Central memory CD8-positive, alpha-beta T cell (primary cell): ENCODE measurements around the gene ICAM5.
A peak's percentile ranks its signal among the peaks of the same experiment; 100 is the strongest.

ENCODE experiments used
- ATAC-seq: fragments of 150-1000 bp; cut with Tn5 transposase; replicated peaks from 2 replicates; pipeline ENCODE4 v1.10.0; 2022; ENCODE audit warnings: mild to moderate bottlenecking, moderate FRiP score, moderate number of reproducible peaks; ENCODE audit not compliant: poor library complexity, severe bottlenecking; ENCODE audit errors: extremely low read depth
- DNase-seq, 2 donors: peaks; one replicate each; pipeline ENCODE4 v3.0.0; 2021; ENCODE audit warnings: low spot score in 2 of 2
- H3K27ac Mint-ChIP-seq: one replicate; pipeline ENCODE4 v1.8.0; 2022; ENCODE audit warnings: low read depth, mild to moderate bottlenecking, moderate library complexity, mixed read lengths
- H3K27me3 Mint-ChIP-seq: one replicate; pipeline ENCODE4 v1.8.0; 2022; ENCODE audit warnings: mixed read lengths
- H3K36me3 Mint-ChIP-seq: one replicate; pipeline ENCODE4 v1.8.0; 2022; ENCODE audit warnings: mild to moderate bottlenecking, moderate library complexity, mixed read lengths; ENCODE audit not compliant: insufficient read depth
- H3K4me1 Mint-ChIP-seq: one replicate; pipeline ENCODE4 v1.8.0; 2022; ENCODE audit warnings: mixed read lengths
- H3K4me3 Mint-ChIP-seq: one replicate; pipeline ENCODE4 v1.8.0; 2022; ENCODE audit warnings: mild to moderate bottlenecking, moderate library complexity, mixed read lengths
- H3K9me3 Mint-ChIP-seq: one replicate; pipeline ENCODE4 v1.8.0; 2022; ENCODE audit warnings: mixed read lengths

ICAM5 gene

DNA sequence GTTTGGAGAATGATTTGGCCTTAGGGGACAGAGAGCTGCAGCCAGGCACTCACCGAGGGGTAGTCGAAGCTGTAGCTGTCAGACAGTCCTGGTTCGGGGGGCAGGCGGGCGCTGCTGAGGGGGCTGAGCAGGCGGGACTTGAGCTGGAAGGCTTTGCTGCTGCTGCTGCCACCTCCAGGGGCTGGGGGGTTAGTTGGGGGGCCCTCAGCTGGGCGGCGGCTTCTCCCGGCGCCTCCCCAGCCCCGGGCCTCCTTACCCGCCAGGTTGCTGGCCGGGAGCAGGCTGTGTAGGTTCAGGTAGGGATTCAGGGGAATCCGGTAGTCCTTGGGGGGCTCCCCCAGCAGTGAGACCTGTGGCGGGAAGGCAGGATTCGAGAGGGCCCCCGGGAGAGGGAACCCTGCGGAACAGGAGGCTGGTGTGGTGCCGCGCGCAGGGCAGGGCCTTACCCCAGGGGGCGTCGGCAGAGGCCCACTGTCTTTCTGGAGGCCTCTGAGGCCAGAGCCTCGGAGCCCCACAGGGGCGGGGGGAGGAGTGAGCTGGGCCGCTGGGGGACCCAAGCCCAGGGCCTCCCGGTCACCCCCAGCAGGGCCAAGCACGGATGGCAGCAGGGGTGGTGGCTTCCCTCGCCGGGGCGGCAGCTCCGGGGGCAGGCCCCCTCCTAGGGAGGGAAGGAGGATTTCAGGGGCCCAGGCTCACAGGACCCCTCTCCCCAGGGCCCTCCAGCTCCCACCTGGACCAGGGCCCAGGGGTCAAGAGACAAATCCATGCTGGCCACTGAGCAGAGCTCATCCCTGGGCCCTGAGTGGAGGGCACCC is 31.1 kb downstream of the ICAM5 start:
- Mint-ChIP-seq H3K4me3 (no peak overlapping the region), H3K27ac (no peak overlapping the region), H3K27me3 (no peaks in the 10 kb centered on the region), H3K4me1 (peaks cover 6% of the 10 kb centered on the region), H3K36me3 (peaks cover 30% of the 10 kb centered on the region), H3K9me3 (no peaks in the 10 kb centered on the region)
- ATAC-seq = no peak
- DNase-seq = no peak

GRCh38 chr19:10321417-10321797 is 31.7 kb downstream of the ICAM5 start:
- DNase-seq (no peak), ATAC-seq (no peak)
- Mint-ChIP-seq H3K4me3 (no peak overlapping the region), H3K4me1 (no peaks in the 10 kb centered on the region), H3K9me3 (no peaks in the 10 kb centered on the region), H3K27me3 (no peaks in the 10 kb centered on the region), H3K36me3 (peaks cover 33% of the 10 kb centered on the region), H3K27ac (peak overlapping the region; percentile 2)

GRCh38 chr19:10321874-10322835 is 32.4 kb downstream of the ICAM5 start:
- Mint-ChIP-seq H3K36me3 (peaks cover 35% of the 10 kb centered on the region), H3K9me3 (no peaks in the 10 kb centered on the region), H3K27ac (peak overlapping the region; percentile 2), H3K27me3 (no peaks in the 10 kb centered on the region), H3K4me3 (no peak overlapping the region), H3K4me1 (no peaks in the 10 kb centered on the region)
- no peak for ATAC-seq
- DNase-seq = no peak

DNA sequence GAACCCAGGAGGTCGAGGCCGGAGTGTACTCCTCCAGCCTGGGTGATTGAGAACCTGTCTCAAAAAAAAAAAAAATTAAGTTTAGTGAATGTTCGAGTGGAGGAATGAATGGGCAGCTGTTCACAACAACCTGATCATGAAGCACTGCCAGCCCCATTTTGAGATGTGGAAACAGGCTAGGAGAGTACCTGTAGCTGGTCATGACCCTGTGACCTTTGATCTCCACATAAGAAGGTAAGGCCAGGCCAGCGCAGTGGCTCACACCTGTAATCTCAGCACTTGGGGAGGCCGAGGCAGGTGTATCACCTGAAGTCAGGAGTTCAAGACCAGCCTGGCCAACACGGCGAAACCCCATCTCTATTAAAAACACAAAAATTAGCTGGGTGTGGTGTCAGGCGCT is 36.0 kb downstream of the ICAM5 start:
- Mint-ChIP-seq H3K27ac (no peak overlapping the region), H3K36me3 (peaks cover 38% of the 10 kb centered on the region), H3K9me3 (no peaks in the 10 kb centered on the region), H3K27me3 (no peaks in the 10 kb centered on the region), H3K4me1 (no peaks in the 10 kb centered on the region), H3K4me3 (no peak overlapping the region)
- DNase-seq (no peak), ATAC-seq (no peak)

DNA sequence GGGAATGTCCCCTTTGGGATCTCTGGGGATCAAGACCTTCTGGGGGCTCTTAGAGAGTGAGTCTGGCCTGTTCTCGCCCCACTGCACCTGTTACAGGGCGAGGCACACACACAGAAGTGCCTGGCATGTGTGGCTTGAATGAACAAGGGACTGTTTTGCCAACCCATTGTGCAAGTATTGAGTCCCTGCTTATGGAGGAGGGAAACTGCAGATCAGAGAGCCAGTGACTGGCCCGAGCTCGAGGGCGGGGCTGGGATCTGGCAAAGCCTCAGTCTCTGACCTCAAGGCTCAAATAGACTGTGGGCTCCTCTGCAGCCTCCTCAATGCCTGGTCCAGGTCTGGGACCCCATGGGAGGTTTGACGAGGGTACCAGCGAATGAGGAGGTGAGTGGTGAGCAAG is 38.0 kb downstream of the ICAM5 start:
- Mint-ChIP-seq H3K4me3 (no peak overlapping the region), H3K27ac (no peak overlapping the region), H3K27me3 (no peaks in the 10 kb centered on the region), H3K36me3 (peaks cover 41% of the 10 kb centered on the region), H3K4me1 (peaks cover 5% of the 10 kb centered on the region), H3K9me3 (no peaks in the 10 kb centered on the region)
- no peak for ATAC-seq
- DNase-seq = no peak

DNA sequence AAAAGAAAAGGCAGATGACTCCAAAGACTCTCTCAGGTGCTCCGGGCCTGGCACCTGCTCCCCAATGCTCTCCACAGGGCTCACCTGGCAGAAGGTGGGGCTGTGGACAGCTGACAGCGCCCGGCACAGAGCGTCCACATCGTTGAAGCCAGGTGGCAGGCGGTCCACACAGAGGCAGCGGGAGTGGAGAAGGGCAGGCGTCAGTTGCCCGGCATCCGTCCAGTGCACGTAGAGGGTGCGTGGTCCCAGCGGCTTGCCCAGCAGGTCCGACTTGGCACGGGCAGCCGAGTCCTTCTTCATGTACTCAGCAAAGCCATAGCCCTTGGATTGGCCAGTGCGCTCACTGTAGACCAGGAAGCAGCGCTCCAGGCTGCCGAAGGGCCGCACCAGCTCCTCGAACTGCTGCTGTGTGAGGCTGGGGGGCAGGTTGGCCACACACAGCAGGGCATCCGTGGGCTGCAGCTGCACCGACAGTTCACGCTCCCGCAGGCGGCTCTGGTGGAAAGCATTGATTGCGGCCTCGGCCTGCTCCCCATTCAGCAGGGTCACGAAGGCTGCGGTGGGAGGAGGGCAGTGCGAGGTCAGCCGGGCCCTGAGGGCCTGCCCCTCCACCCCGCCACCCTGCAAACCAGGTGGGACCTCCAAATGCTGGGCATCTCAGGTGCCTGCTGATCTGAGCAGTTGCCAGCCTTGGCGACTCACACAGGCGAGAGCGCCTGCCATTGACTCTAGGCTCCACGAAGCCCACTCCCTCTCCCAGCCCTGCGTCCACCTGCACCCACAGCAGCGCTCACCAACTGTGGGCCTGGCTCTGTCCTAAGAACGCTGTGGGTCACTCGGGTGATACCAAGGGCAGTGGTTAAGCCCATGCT is 39.0 kb downstream of the ICAM5 start:
- Mint-ChIP-seq H3K9me3 (no peaks in the 10 kb centered on the region), H3K4me3 (no peak overlapping the region), H3K36me3 (peaks cover 48% of the 10 kb centered on the region), H3K27ac (no peak overlapping the region), H3K4me1 (peaks cover 15% of the 10 kb centered on the region), H3K27me3 (no peaks in the 10 kb centered on the region)
- ATAC-seq (no peak), DNase-seq (no peak)

- ATAC-seq (no peak), DNase-seq (no peak)
- Mint-ChIP-seq H3K27me3 (no peaks in the 10 kb centered on the region), H3K4me1 (peaks cover 20% of the 10 kb centered on the region), H3K9me3 (no peaks in the 10 kb centered on the region), H3K36me3 (peaks cover 49% of the 10 kb centered on the region), H3K27ac (no peak overlapping the region), H3K4me3 (no peak overlapping the region)
Observed at GRCh38 chr19:10329555-10329954, 39.8 kb downstream of the ICAM5 start.

DNA sequence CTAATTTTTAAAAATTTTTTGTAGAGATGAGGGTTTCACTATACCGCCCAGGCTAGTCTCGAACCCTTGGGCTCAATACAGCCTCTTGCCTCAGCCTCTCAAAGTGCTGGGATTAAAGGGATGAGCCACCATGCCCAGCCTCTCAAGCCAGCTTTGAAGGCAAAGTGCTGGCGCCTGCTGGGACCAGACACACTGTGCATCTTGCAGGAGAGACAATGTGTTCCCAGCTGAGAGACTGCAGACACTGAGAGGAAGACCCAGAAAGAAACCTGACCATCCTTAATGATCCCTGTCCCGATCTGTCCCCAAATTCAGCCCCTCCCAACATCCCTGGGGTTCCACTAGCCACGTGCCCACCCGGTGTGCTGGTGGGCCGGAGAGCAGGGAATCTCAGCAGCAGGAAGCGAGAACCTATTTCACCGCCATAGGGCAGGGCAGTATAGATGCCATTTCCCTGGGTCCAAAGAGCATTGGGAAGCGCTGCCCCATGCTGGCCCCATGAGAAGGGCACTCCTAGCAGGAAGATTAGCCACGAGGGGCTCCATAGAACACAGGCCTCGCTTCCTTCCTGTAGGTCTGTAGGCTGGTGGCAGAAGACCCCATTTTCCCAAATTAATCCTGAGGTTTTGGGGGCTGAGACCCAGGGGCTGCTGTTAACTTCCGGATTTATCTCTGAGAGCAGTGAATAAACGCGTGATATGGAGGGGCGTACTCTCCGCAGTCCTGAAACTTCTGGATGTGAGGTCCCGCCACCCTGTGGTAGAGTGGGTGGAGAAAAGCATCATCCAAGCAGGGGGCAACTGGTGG is 42.6 kb downstream of the ICAM5 start:
- H3K27me3 Mint-ChIP-seq = no peaks in the 10 kb centered on the region
- ATAC-seq (peak; percentile 7), DNase-seq (no peak)
- H3K4me3 Mint-ChIP-seq = peak overlapping the region; percentile 94
- no peaks in the 10 kb centered on the region for H3K9me3 Mint-ChIP-seq
- peak overlapping the region; percentile 88 for H3K27ac Mint-ChIP-seq
- peaks cover 20% of the 10 kb centered on the region for H3K4me1 Mint-ChIP-seq
- peaks cover 40% of the 10 kb centered on the region for H3K36me3 Mint-ChIP-seq

DNA sequence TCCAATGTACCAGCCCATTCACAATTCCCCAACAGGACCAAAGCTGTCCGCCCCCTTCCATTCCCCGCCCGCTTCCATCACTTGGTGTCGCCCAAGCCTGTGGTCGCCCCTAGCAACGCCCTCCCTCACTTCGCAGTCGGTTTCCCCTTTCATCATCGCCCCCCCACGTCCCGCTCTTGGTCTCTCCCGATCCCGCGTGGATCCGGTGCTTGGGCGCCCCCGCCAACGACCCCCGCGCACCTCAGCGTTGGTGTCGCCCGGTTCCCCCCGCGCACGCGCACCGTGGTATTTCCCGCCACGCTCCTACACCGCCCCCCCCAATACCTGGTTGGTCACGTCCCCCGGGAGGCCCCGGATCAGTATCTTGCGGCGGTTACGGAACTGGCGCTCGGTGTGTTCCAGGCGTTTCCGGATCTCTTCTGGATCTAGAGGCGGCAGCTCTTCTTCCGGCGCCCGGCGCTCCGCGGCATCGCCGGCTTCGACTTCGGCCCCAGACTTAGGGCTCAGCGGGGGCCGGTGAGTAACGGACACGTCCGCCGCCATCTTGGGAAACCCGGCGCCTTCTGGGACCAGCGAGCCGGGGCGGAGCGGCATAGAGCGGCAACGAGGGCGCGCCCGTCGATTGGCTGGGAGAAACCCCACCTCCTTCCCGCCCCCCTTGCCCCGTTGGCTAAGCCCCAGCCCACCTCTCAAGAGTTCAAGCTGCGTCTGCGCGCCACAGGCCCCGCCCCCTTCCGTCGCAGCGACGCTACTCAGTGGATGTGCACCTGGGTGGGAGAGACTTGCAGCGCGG is 43.4 kb downstream of the ICAM5 start, which contains the start of gene RAVER1:
TSS of gene RAVER1 (minus strand) at position 565 of the 793 bp plus-strand sequence. CDS start at position 543, 22 bp downstream.
- ATAC-seq (peak; percentile 96), DNase-seq (peak; percentile 91 to 95)
- peaks cover 38% of the 10 kb centered on the region for H3K36me3 Mint-ChIP-seq
- H3K9me3 Mint-ChIP-seq = no peaks in the 10 kb centered on the region
- peaks cover 20% of the 10 kb centered on the region for H3K4me1 Mint-ChIP-seq
- H3K27me3 Mint-ChIP-seq = no peaks in the 10 kb centered on the region
- peak within 1 kb of the TSS; percentile 88 for H3K27ac Mint-ChIP-seq
- H3K4me3 Mint-ChIP-seq = peak within 1 kb of the TSS; percentile 94

GRCh38 chr19:10333758-10334587 is 44.2 kb downstream of the ICAM5 start:
- Mint-ChIP-seq H3K27me3 (no peaks in the 10 kb centered on the region), H3K36me3 (peaks cover 35% of the 10 kb centered on the region), H3K4me3 (peak overlapping the region; percentile 94), H3K9me3 (no peaks in the 10 kb centered on the region), H3K27ac (peak overlapping the region; percentile 88), H3K4me1 (peaks cover 28% of the 10 kb centered on the region)
- DNase-seq (no peak), ATAC-seq (no peak)
